ENCODE results near the gene RFX1.

DNA sequence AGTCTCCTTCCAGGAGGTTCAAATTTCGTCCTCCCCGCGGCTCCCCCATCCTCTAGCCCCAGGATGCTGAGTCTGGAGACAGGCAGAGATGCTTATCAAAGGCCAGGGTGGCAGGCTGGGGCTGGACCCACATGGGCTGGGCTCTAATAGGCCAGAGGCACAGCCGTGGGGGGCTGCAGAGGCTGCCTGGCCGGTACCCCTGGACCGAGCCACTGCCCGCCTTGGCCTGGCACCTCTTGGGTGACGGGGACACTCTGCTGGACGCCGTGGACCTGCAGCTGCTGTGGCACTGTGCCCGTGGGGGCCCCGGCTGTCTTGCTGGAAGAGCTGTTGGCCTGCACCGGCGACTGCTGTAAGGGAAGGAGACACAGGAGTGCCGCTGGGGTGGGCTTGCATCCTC is 25.8 kb downstream of the RFX1 start:
- TF ChIP-seq, protein P1, sequence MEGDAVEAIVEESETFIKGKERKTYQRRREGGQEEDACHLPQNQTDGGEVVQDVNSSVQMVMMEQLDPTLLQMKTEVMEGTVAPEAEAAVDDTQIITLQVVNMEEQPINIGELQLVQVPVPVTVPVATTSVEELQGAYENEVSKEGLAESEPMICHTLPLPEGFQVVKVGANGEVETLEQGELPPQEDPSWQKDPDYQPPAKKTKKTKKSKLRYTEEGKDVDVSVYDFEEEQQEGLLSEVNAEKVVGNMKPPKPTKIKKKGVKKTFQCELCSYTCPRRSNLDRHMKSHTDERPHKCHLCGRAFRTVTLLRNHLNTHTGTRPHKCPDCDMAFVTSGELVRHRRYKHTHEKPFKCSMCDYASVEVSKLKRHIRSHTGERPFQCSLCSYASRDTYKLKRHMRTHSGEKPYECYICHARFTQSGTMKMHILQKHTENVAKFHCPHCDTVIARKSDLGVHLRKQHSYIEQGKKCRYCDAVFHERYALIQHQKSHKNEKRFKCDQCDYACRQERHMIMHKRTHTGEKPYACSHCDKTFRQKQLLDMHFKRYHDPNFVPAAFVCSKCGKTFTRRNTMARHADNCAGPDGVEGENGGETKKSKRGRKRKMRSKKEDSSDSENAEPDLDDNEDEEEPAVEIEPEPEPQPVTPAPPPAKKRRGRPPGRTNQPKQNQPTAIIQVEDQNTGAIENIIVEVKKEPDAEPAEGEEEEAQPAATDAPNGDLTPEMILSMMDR (IDR thresholded peaks at IDR 0.05; ENCODE audit: poor library complexity, severe bottlenecking): no peak
- TF ChIP-seq EP300 (conservative IDR thresholded peaks at IDR 0.05; ENCODE audit: poor library complexity, severe bottlenecking) (no peak), TAF1 (IDR thresholded peaks at IDR 0.05; ENCODE audit: low read depth) (no peak), SMC3 (conservative IDR thresholded peaks at IDR 0.05; ENCODE audit: poor library complexity) (no peak), EZH2 (IDR thresholded peaks at IDR 0.05; ENCODE audit: borderline replicate concordance, insufficient read depth, low read length, poor library complexity, severe bottlenecking) (no peak), POLR2AphosphoS5 (IDR thresholded peaks at IDR 0.05) (no peak)
- TF ChIP-seq, protein P2, sequence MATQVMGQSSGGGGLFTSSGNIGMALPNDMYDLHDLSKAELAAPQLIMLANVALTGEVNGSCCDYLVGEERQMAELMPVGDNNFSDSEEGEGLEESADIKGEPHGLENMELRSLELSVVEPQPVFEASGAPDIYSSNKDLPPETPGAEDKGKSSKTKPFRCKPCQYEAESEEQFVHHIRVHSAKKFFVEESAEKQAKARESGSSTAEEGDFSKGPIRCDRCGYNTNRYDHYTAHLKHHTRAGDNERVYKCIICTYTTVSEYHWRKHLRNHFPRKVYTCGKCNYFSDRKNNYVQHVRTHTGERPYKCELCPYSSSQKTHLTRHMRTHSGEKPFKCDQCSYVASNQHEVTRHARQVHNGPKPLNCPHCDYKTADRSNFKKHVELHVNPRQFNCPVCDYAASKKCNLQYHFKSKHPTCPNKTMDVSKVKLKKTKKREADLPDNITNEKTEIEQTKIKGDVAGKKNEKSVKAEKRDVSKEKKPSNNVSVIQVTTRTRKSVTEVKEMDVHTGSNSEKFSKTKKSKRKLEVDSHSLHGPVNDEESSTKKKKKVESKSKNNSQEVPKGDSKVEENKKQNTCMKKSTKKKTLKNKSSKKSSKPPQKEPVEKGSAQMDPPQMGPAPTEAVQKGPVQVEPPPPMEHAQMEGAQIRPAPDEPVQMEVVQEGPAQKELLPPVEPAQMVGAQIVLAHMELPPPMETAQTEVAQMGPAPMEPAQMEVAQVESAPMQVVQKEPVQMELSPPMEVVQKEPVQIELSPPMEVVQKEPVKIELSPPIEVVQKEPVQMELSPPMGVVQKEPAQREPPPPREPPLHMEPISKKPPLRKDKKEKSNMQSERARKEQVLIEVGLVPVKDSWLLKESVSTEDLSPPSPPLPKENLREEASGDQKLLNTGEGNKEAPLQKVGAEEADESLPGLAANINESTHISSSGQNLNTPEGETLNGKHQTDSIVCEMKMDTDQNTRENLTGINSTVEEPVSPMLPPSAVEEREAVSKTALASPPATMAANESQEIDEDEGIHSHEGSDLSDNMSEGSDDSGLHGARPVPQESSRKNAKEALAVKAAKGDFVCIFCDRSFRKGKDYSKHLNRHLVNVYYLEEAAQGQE (IDR thresholded peaks at IDR 0.05; ENCODE audit: borderline replicate concordance): no peak

Measured in neural cell (in vitro differentiated cells).